SH-SY5Y (cell line): ENCODE results near the gene PTPRD.

Experiments used
- GATA2 ChIP-seq: IDR thresholded peaks from 2 replicates; pipeline ENCODE4 v1.6.1; 2011; ENCODE audit warnings: mild to moderate bottlenecking, low read depth, low read length
- GATA3 ChIP-seq: IDR thresholded peaks from 2 replicates; pipeline ENCODE4 v1.6.1; 2011; ENCODE audit warnings: low read depth, mild to moderate bottlenecking, low read length, moderate library complexity

DNA sequence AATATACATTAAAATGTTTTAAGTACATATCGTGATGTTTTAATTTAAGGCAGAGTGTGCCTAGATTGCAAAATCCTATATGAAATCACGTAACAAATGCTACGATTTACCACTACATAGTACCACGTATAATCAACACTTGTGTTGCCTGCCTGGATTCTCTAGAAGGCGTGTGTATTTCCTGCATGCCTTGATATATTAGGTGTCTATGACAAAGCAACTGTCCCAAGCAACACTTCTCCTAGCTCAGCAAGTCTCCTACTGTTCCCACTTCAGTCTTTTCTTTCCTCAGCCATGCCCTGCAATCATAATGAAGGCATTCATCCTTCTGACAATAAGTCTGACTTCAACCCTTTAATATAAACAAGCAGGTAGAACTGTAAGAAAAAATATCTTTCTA, 89.6 kb downstream of the PTPRD start:
- no peak for TF ChIP-seq GATA2
- no peak for TF ChIP-seq GATA3
